Measurements from ENCODE around the gene ZBTB8A. TPM values are rescaled to one million over a fixed set of nuclear protein-coding genes. Genes with fewer than 3 reads are reported as not detected.
A peak's percentile ranks its signal among the peaks of the same experiment; 100 is the strongest.

The ZBTB8A gene
- total and polyA plus RNA-seq, 2 of the 13 experiments (the other 11 are each of a cell fraction or from before 2014, with no cell fraction given): 1.3 to 3.7 TPM

- TF ChIP-seq, protein P1, sequence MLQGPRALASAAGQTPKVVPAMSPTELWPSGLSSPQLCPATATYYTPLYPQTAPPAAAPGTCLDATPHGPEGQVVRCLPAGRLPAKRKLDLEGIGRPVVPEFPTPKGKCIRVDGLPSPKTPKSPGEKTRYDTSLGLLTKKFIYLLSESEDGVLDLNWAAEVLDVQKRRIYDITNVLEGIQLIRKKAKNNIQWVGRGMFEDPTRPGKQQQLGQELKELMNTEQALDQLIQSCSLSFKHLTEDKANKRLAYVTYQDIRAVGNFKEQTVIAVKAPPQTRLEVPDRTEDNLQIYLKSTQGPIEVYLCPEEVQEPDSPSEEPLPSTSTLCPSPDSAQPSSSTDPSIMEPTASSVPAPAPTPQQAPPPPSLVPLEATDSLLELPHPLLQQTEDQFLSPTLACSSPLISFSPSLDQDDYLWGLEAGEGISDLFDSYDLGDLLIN (CRISPR knock-in tag; IDR thresholded peaks at IDR 0.05; ENCODE audit: borderline replicate concordance): no peak
Observed at GRCh38 chr1:32609180-32609579, 70.0 kb downstream of the ZBTB8A start (continued).

DNA sequence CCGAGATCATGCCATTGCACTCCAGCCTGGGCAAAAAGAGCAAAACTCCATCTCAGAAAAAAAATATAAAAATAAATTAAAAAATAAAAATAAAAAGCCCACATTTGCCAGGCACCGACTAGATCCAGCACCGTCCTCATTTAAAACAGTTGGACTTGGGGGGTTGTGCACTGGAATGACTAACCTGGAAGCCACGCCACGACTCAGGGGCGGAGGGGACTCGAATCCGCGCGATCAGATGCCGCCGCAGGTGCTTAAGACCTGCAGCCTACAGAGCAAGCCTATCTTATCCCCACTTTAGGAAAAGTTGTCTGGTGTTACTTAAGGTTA, 72.6 kb downstream of the ZBTB8A start:
- intact Hi-C loops (cut with micrococcal nuclease; ENCODE audit: unreplicated experiment): no loop called here
- ChIA-PET POLR2A (interaction anchor here (1.0 to 1.8 kb wide), 6 partner anchors 11 to 598 kb away, joined by 3 to 6 read pairs (median 4); partner anchors contain the start of genes KHDRBS1, RBBP4 and ZBTB8OS), CTCF (ENCODE audit: low intra/inter-chr PET ratio, low total read pairs) (no interaction called here)
- Histone ChIP-seq H3K36me3 (replicated peaks in 1 of 2; ENCODE audit: control insufficient read depth in 1 of 2, insufficient read depth in 2 of 2, low read length in 2 of 2) (no peaks in the 10 kb centered on the region), H3K9ac (ENCODE audit: insufficient read depth, low read depth, low read length) (peak overlapping the region; percentile 79), H3K27ac (ENCODE audit: extremely low read length, insufficient read depth, low read length) (peak overlapping the region; percentile 73), H2AFZ (ENCODE audit: low read length) (no peak overlapping the region), H3K4me2 (ENCODE audit: low read depth, low read length) (peak overlapping the region; percentile 97), H3K9me3 (ENCODE audit: low read length) (no peaks in the 10 kb centered on the region), H3K79me2 (ENCODE audit: insufficient read depth, low read length) (no peaks in the 10 kb centered on the region), H3K27me3 (ENCODE audit: control insufficient read depth in 1 of 2, insufficient read depth in 2 of 2, low read length in 2 of 2) (no peaks in the 10 kb centered on the region; a peak in 1 of 5 replicates), H3K4me3 (replicated peaks in 1 of 3; ENCODE audit: insufficient read depth in 1 of 3, low read depth in 2 of 3, low read length in 3 of 3) (peak overlapping the region; percentile 74 to 90 (median 74)), H3K4me1 (ENCODE audit: insufficient read depth, low read length) (peaks cover 15% of the 10 kb centered on the region), H4K20me1 (ENCODE audit: insufficient read depth, low read length) (no peaks in the 10 kb centered on the region)
- in situ Hi-C loops (cut with HindIII; ENCODE audit: extremely low pct_ligation_motif_present, low pct_unique_long_range_greater_than_20kb): no loop called here
- WGBS (ENCODE audit: low lambda C conversion rate): 7% methylated on average over 7 of the region's 12 CpGs
- ATAC-seq (no peak), DNase-seq (ENCODE audit: low spot score) (no peak), FAIRE-seq (no peak)
- no TSS peak for BruUV-seq (replicated peaks)
- TF ChIP-seq, protein P2, sequence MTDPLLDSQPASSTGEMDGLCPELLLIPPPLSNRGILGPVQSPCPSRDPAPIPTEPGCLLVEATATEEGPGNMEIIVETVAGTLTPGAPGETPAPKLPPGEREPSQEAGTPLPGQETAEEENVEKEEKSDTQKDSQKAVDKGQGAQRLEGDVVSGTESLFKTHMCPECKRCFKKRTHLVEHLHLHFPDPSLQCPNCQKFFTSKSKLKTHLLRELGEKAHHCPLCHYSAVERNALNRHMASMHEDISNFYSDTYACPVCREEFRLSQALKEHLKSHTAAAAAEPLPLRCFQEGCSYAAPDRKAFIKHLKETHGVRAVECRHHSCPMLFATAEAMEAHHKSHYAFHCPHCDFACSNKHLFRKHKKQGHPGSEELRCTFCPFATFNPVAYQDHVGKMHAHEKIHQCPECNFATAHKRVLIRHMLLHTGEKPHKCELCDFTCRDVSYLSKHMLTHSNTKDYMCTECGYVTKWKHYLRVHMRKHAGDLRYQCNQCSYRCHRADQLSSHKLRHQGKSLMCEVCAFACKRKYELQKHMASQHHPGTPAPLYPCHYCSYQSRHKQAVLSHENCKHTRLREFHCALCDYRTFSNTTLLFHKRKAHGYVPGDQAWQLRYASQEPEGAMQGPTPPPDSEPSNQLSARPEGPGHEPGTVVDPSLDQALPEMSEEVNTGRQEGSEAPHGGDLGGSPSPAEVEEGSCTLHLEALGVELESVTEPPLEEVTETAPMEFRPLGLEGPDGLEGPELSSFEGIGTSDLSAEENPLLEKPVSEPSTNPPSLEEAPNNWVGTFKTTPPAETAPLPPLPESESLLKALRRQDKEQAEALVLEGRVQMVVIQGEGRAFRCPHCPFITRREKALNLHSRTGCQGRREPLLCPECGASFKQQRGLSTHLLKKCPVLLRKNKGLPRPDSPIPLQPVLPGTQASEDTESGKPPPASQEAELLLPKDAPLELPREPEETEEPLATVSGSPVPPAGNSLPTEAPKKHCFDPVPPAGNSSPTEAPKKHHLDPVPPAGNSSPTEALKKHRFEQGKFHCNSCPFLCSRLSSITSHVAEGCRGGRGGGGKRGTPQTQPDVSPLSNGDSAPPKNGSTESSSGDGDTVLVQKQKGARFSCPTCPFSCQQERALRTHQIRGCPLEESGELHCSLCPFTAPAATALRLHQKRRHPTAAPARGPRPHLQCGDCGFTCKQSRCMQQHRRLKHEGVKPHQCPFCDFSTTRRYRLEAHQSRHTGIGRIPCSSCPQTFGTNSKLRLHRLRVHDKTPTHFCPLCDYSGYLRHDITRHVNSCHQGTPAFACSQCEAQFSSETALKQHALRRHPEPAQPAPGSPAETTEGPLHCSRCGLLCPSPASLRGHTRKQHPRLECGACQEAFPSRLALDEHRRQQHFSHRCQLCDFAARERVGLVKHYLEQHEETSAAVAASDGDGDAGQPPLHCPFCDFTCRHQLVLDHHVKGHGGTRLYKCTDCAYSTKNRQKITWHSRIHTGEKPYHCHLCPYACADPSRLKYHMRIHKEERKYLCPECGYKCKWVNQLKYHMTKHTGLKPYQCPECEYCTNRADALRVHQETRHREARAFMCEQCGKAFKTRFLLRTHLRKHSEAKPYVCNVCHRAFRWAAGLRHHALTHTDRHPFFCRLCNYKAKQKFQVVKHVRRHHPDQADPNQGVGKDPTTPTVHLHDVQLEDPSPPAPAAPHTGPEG (CRISPR knock-in tag; IDR thresholded peaks at IDR 0.05): 0 out of 2 replicates have a peak, but pooled peaks have one; percentile 5
- TF ChIP-seq NR2C2 (CRISPR knock-in tag; IDR thresholded peaks at IDR 0.05; ENCODE audit: borderline replicate concordance) (no peak), AKAP8 (CRISPR knock-in tag; IDR thresholded peaks at IDR 0.05) (no peak), ZMAT3 (CRISPR knock-in tag; conservative IDR thresholded peaks at IDR 0.05) (no peak), ZNF33B (CRISPR knock-in tag; IDR thresholded peaks at IDR 0.05) (no peak; the same call in 1 of the 2 replicates), BORCS8-MEF2B (CRISPR knock-in tag; IDR thresholded peaks at IDR 0.05) (0 out of 2 replicates have a peak, but pooled peaks have one; percentile 10), HDAC2 (CRISPR knock-in tag; IDR thresholded peaks at IDR 0.05) (no peak), ZNF878 (CRISPR knock-in tag; IDR thresholded peaks at IDR 0.05) (0 out of 2 replicates have a peak, but pooled peaks have one; percentile 61), ZNF501 (CRISPR knock-in tag; IDR thresholded peaks at IDR 0.05) (0 out of 2 replicates have a peak, but pooled peaks have one; percentile 43), CCDC6 (CRISPR knock-in tag; IDR thresholded peaks at IDR 0.05) (peak; percentile 56; the same call in 1 of the 2 replicates), ZBTB21 (CRISPR knock-in tag; IDR thresholded peaks at IDR 0.05) (0 out of 2 replicates have a peak, but pooled peaks have one; percentile 12), NBN (conservative IDR thresholded peaks at IDR 0.05) (no peak), ELF1 (CRISPR knock-in tag; IDR thresholded peaks at IDR 0.05) (no peak), NR2F2 (IDR thresholded peaks at IDR 0.05; ENCODE audit: borderline replicate concordance, low read depth) (0 out of 2 replicates have a peak, but pooled peaks have one; percentile 27), CEBPG (CRISPR knock-in tag; IDR thresholded peaks at IDR 0.05) (peak; percentile 6; the same call in 1 of the 2 replicates)
- TF ChIP-seq, protein P3, sequence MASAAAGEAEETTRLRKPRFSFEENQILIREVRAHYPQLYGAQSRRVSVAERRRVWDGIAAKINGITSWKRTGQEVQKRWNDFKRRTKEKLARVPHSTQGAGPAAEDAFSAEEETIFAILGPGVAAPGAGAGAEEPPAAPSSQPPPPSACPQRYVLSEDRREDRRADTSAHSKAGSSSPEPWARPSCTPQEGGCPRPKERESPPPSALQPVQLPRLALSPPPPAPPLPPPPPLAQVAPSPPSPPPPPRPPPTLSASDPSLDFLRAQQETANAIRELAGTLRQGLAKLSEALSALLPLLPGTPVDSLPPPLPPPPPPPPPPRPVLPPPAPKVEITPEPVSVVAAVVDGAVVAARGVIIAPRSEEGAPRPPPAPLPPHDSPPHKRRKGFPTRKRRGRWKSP (CRISPR knock-in tag; IDR thresholded peaks at IDR 0.05): 0 out of 2 replicates have a peak, but pooled peaks have one; percentile 36

All from HepG2 (cell line).